GM19240 (cell line): ENCODE measurements around the gene FAM193B.

ENCODE experiments used
- DNase-seq: peaks from one replicate; pipeline ENCODE4 v3.0.0; 2011; ENCODE audit warnings: low spot score; ENCODE audit not compliant: insufficient read length

FAM193B gene

GRCh38 chr5:177501874-177502678 lies 52.3 kb downstream of the FAM193B start:
- DNase-seq = no peak

- DNase-seq = peak; percentile 80
These were observed 53.5 kb downstream of the FAM193B start for GRCh38 chr5:177500685-177501522.

GRCh38 chr5:177499842-177500241 lies 54.5 kb downstream of the FAM193B start:
- no peak for DNase-seq

GRCh38 chr5:177498013-177498787 lies 56.2 kb downstream of the FAM193B start:
- DNase-seq = no peak

GRCh38 chr5:177497292-177498012 lies 56.9 kb downstream of the FAM193B start, which contains the start of gene PDLIM7:
Gene PDLIM7, minus strand, starts transcription at chr5:177497604. Its CDS starts 1,092 bp downstream, at chr5:177496512.
- DNase-seq = peak; percentile 93

- no peak for DNase-seq
These were observed 57.6 kb downstream of the FAM193B start for GRCh38 chr5:177496727-177497291.

GRCh38 chr5:177496070-177496726 lies 58.2 kb downstream of the FAM193B start:
- DNase-seq = no peak

GRCh38 chr5:177495243-177496060 lies 58.9 kb downstream of the FAM193B start:
- no peak for DNase-seq

- no peak for DNase-seq
These were observed 59.8 kb downstream of the FAM193B start for GRCh38 chr5:177494346-177495195.

GRCh38 chr5:177493795-177494345 lies 60.5 kb downstream of the FAM193B start:
- DNase-seq = no peak

- DNase-seq = no peak
These were observed 61.5 kb downstream of the FAM193B start for GRCh38 chr5:177492841-177493240.

- DNase-seq = no peak
These were observed 62.2 kb downstream of the FAM193B start for GRCh38 chr5:177491983-177492746.

- DNase-seq = no peak
These were observed 62.9 kb downstream of the FAM193B start for GRCh38 chr5:177491429-177491945.

GRCh38 chr5:177490992-177491391 lies 63.4 kb downstream of the FAM193B start:
- no peak for DNase-seq

- DNase-seq = no peak
These were observed 63.9 kb downstream of the FAM193B start for GRCh38 chr5:177490311-177490991.

- no peak for DNase-seq
These were observed 65.1 kb downstream of the FAM193B start for GRCh38 chr5:177489119-177489716.
